ENCODE measurements around the gene DNAJC7. TPM values are rescaled to one million over a fixed set of nuclear protein-coding genes. Genes with fewer than 3 reads are reported as not detected.

The DNAJC7 gene
- total RNA-seq = 10 to 100 TPM; 32.7 to 40.3 (median 35.2) TPM
- long read RNA-seq, partial matches to known transcripts = 13 of 13 reads
- long read RNA-seq, other reads (novel, unspliced or antisense) = 0 of 13 reads

DNA sequence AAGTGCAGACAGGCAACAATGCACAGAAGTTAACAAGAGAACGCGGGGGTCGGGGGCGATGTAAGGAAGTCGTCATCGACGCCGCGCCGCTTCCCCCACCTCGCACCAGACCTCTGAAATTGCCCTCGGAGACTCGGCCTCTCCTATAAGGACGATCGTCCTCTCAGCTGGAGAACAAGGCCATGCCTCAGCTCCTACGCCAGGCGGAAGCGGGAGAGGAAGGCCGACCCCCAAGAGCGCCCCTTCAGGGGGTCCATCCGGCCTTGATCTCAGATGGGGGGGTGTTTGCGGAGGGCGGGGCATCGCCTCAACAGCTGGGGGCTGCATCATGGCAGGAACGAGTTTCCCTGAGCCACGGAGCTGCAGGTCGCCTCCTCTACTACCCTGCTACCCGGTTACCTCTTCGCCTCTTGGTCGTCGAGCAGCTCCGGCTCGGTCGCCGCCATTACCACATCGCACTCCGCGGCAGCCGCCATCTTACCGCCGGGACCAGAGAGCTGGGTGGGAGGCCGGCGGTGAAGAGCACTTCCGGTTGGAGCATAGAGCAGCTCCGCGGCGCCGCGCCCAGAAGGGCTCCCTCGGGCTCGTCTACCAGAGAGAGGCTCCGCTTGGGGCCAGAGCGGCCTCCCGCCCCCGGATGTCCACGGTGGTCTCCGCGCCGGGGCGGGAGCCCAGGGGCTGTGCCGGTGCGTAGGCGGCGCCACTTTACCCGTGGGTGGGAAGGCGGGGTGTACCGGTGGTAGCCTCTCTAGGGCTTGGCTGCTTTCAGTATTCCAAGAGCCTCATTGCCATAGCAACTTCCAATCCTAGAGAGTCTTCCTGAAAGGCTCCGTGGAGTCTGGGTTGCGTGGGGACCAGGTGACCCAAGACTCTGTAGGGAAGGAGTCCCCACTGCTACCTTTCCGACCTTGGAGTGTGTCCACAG is at the start of gene DNAJC7:
Gene DNAJC7 (minus strand): TSS at position 499 of the 925 bp plus-strand sequence. CDS start 23 bp downstream, at position 476.
- peaks cover 0 to 39% (median 8%) of the 10 kb centered on the region in 4 donors for H3K4me1 ChIP-seq
- intact Hi-C loops (cut with DNase I) = no loop called here
- DNase-seq = peak; percentile 92 to 95 (median 92)
- H3K36me3 ChIP-seq = peaks cover 0 to 1% (median 0%) of the 10 kb centered on the region in 4 donors
- 0% methylated on average over 8 of the region's 70 CpGs for WGBS (ENCODE audit: insufficient coverage, low coverage, low lambda C conversion rate, missing lambda C conversion rate)
- H3K4me3 ChIP-seq = peak within 1 kb of the TSS; percentile 88 to 99 (median 99)
- no peaks in the 10 kb centered on the region for H3K27me3 ChIP-seq
- peak; percentile 92 to 95 (median 93) for ATAC-seq
- H3K9me3 ChIP-seq = no peaks in the 10 kb centered on the region
- TF ChIP-seq POLR2A (IDR thresholded peaks at IDR 0.05) = peak; percentile 74
- TF ChIP-seq, protein P1, sequence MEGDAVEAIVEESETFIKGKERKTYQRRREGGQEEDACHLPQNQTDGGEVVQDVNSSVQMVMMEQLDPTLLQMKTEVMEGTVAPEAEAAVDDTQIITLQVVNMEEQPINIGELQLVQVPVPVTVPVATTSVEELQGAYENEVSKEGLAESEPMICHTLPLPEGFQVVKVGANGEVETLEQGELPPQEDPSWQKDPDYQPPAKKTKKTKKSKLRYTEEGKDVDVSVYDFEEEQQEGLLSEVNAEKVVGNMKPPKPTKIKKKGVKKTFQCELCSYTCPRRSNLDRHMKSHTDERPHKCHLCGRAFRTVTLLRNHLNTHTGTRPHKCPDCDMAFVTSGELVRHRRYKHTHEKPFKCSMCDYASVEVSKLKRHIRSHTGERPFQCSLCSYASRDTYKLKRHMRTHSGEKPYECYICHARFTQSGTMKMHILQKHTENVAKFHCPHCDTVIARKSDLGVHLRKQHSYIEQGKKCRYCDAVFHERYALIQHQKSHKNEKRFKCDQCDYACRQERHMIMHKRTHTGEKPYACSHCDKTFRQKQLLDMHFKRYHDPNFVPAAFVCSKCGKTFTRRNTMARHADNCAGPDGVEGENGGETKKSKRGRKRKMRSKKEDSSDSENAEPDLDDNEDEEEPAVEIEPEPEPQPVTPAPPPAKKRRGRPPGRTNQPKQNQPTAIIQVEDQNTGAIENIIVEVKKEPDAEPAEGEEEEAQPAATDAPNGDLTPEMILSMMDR (IDR thresholded peaks at IDR 0.05) = no peak
- peak within 1 kb of the TSS; percentile 85 to 93 (median 90) for H3K27ac ChIP-seq

GRCh38 chr17:42065201-42065600 is 48.0 kb upstream of the DNAJC7 start:
- H3K27me3 ChIP-seq = no peaks in the 10 kb centered on the region
- 50% methylated on average over 1 of the region's 2 CpGs for WGBS (ENCODE audit: insufficient coverage, low coverage, low lambda C conversion rate, missing lambda C conversion rate)
- intact Hi-C loops (cut with DNase I) = loop anchor here (5.0 kb wide), 2 partner anchors 37 to 52 kb away; no protein-coding TSS in a partner anchor
- H3K36me3 ChIP-seq = no peaks in the 10 kb centered on the region
- no peak overlapping the region for H3K4me3 ChIP-seq
- H3K27ac ChIP-seq = no peak overlapping the region
- no peaks in the 10 kb centered on the region for H3K4me1 ChIP-seq
- H3K9me3 ChIP-seq = no peaks in the 10 kb centered on the region
- no peak for TF ChIP-seq POLR2A (IDR thresholded peaks at IDR 0.05)
- TF ChIP-seq, protein P1 (IDR thresholded peaks at IDR 0.05) = no peak
- DNase-seq (no peak), ATAC-seq (no peak)

DNA sequence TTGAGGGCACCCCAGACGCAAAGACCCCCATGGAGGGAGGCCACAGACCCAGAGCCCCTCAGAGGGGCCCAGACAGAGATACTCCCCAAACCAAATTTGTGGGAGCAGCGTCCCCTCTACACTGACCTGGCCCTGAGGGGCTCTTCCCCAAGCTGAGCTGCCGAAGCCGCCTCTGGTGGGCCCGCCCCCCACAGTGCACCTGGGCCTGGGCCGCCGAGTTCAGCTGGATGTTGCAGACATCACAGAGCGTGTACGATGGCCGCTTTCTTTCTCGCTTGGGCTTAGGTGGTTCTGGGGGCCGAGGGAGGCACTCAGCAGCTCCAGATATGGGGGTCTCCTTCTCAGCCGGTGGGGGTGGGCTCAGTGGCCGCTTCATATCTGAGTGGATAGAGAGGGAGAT is 45.4 kb upstream of the DNAJC7 start:
- WGBS (ENCODE audit: insufficient coverage, low coverage, low lambda C conversion rate, missing lambda C conversion rate) = 55% methylated on average over 3 of the region's 14 CpGs
- Histone ChIP-seq H3K27me3 (no peaks in the 10 kb centered on the region), H3K9me3 (no peaks in the 10 kb centered on the region), H3K4me1 (no peaks in the 10 kb centered on the region), H3K4me3 (no peak overlapping the region), H3K27ac (no peak overlapping the region), H3K36me3 (no peaks in the 10 kb centered on the region)
- TF ChIP-seq, protein P1 (IDR thresholded peaks at IDR 0.05) = no peak
- no peak for TF ChIP-seq POLR2A (IDR thresholded peaks at IDR 0.05)
- intact Hi-C loops (cut with DNase I) = no loop called here
- ATAC-seq = no peak
- no peak for DNase-seq

DNA sequence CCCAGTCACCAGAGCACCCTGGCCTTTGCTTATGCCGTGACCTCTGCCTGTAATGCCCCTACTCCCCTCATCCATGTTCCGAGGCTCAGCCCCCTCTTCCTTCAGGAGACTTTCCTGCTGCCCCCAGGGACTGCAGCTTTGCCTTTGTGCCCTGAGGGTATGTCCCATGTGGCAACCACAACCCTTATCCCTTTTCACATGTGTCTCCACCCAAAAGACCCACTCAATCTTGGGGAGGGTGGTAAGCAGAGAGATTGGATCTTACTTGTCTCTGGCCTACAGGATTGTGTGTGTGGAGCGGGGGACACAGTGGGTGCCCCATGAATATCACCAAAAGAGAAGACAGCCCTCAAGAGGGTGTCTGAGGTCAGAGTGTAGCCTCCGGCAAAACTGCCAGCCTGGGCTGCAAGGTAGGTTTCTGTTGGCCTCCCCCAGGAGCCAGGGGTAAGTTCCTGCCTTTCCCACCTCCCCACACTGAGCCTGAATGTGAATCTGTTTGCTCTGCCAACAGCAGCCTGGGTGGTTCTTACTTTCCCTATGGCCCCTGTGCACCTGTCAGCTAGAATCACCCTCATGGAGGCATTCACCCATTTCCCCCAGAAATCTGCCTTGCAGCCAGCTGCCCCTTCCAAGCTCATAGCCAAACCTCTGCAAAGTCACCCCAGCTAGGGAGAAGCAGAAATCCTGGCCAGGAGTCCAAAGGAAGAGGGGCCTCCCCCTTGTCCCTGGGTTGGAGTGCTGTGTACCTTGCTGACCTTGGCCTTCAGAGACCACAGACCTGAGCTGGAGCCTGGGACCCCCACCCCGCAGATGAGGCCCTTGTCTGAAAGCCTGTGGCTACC is 44.6 kb upstream of the DNAJC7 start:
- H3K4me1 ChIP-seq = no peaks in the 10 kb centered on the region
- no peak overlapping the region for H3K27ac ChIP-seq
- H3K4me3 ChIP-seq = no peak overlapping the region
- H3K9me3 ChIP-seq = no peaks in the 10 kb centered on the region
- H3K36me3 ChIP-seq = no peaks in the 10 kb centered on the region
- H3K27me3 ChIP-seq = no peaks in the 10 kb centered on the region
- ATAC-seq (no peak), DNase-seq (no peak)
- TF ChIP-seq, protein P1 (IDR thresholded peaks at IDR 0.05) = no peak
- no peak for TF ChIP-seq POLR2A (IDR thresholded peaks at IDR 0.05)
- intact Hi-C loops (cut with DNase I) = no loop called here
- 100% methylated on average over 1 of the region's 5 CpGs for WGBS (ENCODE audit: insufficient coverage, low coverage, low lambda C conversion rate, missing lambda C conversion rate)

All from right lobe of liver (tissue), 6 donors.